Uterus (tissue), 4 donors: ENCODE measurements around the gene GMNC. TPM values are rescaled to one million over a fixed set of nuclear protein-coding genes. Genes with fewer than 3 reads are reported as not detected.

Experiments used
- DNase-seq, 2 donors: peaks; one replicate each; pipeline ENCODE4 v3.0.0-alpha.2; 2019 to 2020
- H3K27ac ChIP-seq, 2 donors: fragments of 200-600 bp; sonication (generic); 1 replicate in 1 of 2; 2 replicates in 1 of 2; pipeline ENCODE4 v1.5.1; 2016 to 2018
- H3K27me3 ChIP-seq, 2 donors: fragments of 200-600 bp; sonication (generic); one replicate each; pipeline ENCODE4 v1.5.1; 2018 to 2019; ENCODE audit warnings: control low read depth in 1 of 2
- H3K36me3 ChIP-seq, 2 donors: fragments of 200-600 bp; sonication (generic); one replicate each; pipeline ENCODE4 v1.5.1; 2019; ENCODE audit warnings: control low read depth in 1 of 2
- H3K4me1 ChIP-seq, 2 donors: fragments of 200-600 bp; sonication (generic); one replicate each; pipeline ENCODE4 v1.5.1; 2018 to 2019; ENCODE audit warnings: control low read depth in 1 of 2
- H3K4me3 ChIP-seq, 2 donors: fragments of 200-600 bp; sonication (generic); 1 replicate in 1 of 2; 2 replicates in 1 of 2; pipeline ENCODE4 v1.5.1; 2018 to 2019; ENCODE audit warnings: mild to moderate bottlenecking in 1 of 2
- H3K9me3 ChIP-seq, 2 donors: fragments of 200-600 bp; sonication (generic); one replicate each; pipeline ENCODE4 v1.5.1; 2019; ENCODE audit warnings: control low read depth in 1 of 2
- CTCF ChIP-seq, 4 experiments: fragments of 200-600 bp in 2 of 4; fragments of 450-650 bp in 2 of 4; sonication (generic) in 2 of 4; IDR thresholded peaks; one replicate each; pipeline ENCODE4 v1.5.1; 2016 to 2019; ENCODE audit warnings: antibody characterized with exemption in 4 of 4, mild to moderate bottlenecking in 2 of 4, moderate library complexity in 1 of 4
- POLR2A ChIP-seq, 2 donors: fragments of 450-650 bp; IDR thresholded peaks; one replicate each; pipeline ENCODE4 v1.6.1; 2016; ENCODE audit warnings: antibody characterized with exemption in 2 of 2, mild to moderate bottlenecking in 1 of 2, moderate library complexity in 1 of 2
- intact Hi-C: fragments of 100-400 bp; cut with DNase I; formaldehyde crosslinking; loops from one replicate; pipeline ENCODE4 v1.15.1; 2023; ENCODE audit warnings: low total_unique reads
- total RNA-seq, 4 donors: library from RNA; depleted of rRNA in 3 of 4; stranded (reverse); fragments of >200 nt in 3 of 4; gene quantifications; one replicate each; pipeline versions ENCODE4 v1.1.0 to v1.2.4, GENCODE V29; 2014 to 2023
- donor health status: DM: yes; HTN: yes; CAD: no.

GMNC gene
- total RNA-seq, 4 donors from 2014 or later: 0.64 to 2.6 (median 0.88) TPM; not detected in 1

- no peak for TF ChIP-seq CTCF (IDR thresholded peaks at IDR 0.05)
- TF ChIP-seq POLR2A (IDR thresholded peaks at IDR 0.05): no peak
- H3K9me3 ChIP-seq: no peaks in the 10 kb centered on the region
- no peaks in the 10 kb centered on the region for H3K4me1 ChIP-seq
- no peak overlapping the region for H3K4me3 ChIP-seq
- H3K27me3 ChIP-seq: no peaks in the 10 kb centered on the region
- peak overlapping the region in 1 of 2 donors; percentile 20 for H3K27ac ChIP-seq
- DNase-seq: no peak
- intact Hi-C loops: no loop called here
- H3K36me3 ChIP-seq: no peaks in the 10 kb centered on the region
Measured at GRCh38 chr3:190860521-190860920, 2.0 kb downstream of the GMNC start.

GRCh38 chr3:190855151-190855550 lies 7.3 kb downstream of the GMNC start:
- Histone ChIP-seq H3K4me1 (no peaks in the 10 kb centered on the region), H3K27ac (no peak overlapping the region), H3K4me3 (no peak overlapping the region), H3K27me3 (no peaks in the 10 kb centered on the region), H3K9me3 (no peaks in the 10 kb centered on the region), H3K36me3 (no peaks in the 10 kb centered on the region)
- no peak for TF ChIP-seq POLR2A (IDR thresholded peaks at IDR 0.05)
- intact Hi-C loops: no loop called here
- no peak for DNase-seq

GRCh38 chr3:190854062-190854461 lies 8.4 kb downstream of the GMNC start:
- TF ChIP-seq CTCF (IDR thresholded peaks at IDR 0.05) (no peak), POLR2A (IDR thresholded peaks at IDR 0.05) (no peak)
- DNase-seq: no peak
- H3K27me3 ChIP-seq: no peaks in the 10 kb centered on the region
- no peak overlapping the region for H3K27ac ChIP-seq
- no peak overlapping the region for H3K4me3 ChIP-seq
- intact Hi-C loops: no loop called here
- no peaks in the 10 kb centered on the region for H3K9me3 ChIP-seq
- no peaks in the 10 kb centered on the region for H3K4me1 ChIP-seq
- no peaks in the 10 kb centered on the region for H3K36me3 ChIP-seq

GRCh38 chr3:190853464-190853863 lies 9.0 kb downstream of the GMNC start:
- no peak for TF ChIP-seq POLR2A (IDR thresholded peaks at IDR 0.05)
- TF ChIP-seq CTCF (IDR thresholded peaks at IDR 0.05): no peak

GRCh38 chr3:190849607-190850006 lies 12.9 kb downstream of the GMNC start:
- no peak for DNase-seq
- H3K4me1 ChIP-seq: no peaks in the 10 kb centered on the region
- no peaks in the 10 kb centered on the region for H3K9me3 ChIP-seq
- peaks cover 0 to 5% of the 10 kb centered on the region in 2 donors for H3K27me3 ChIP-seq
- no peak overlapping the region for H3K4me3 ChIP-seq
- TF ChIP-seq CTCF (IDR thresholded peaks at IDR 0.05) (no peak), POLR2A (IDR thresholded peaks at IDR 0.05) (no peak)
- intact Hi-C loops: no loop called here
- H3K36me3 ChIP-seq: no peaks in the 10 kb centered on the region
- no peak overlapping the region for H3K27ac ChIP-seq

More at GRCh38 chr3:190853464-190853863, 9.0 kb downstream of the GMNC start:
- Histone ChIP-seq H3K4me1 (no peaks in the 10 kb centered on the region), H3K4me3 (no peak overlapping the region), H3K27ac (no peak overlapping the region), H3K27me3 (no peaks in the 10 kb centered on the region), H3K36me3 (no peaks in the 10 kb centered on the region), H3K9me3 (no peaks in the 10 kb centered on the region)
- no peak for DNase-seq
- intact Hi-C loops: no loop called here

- TF ChIP-seq CTCF (IDR thresholded peaks at IDR 0.05) (no peak), POLR2A (IDR thresholded peaks at IDR 0.05) (no peak)
- Histone ChIP-seq H3K4me3 (no peak overlapping the region), H3K27ac (no peak overlapping the region), H3K36me3 (no peaks in the 10 kb centered on the region), H3K9me3 (no peaks in the 10 kb centered on the region), H3K27me3 (peaks cover 0 to 11% of the 10 kb centered on the region in 2 donors), H3K4me1 (no peaks in the 10 kb centered on the region)
- DNase-seq: no peak
- intact Hi-C loops: no loop called here
Measured at GRCh38 chr3:190848870-190849269, 13.6 kb downstream of the GMNC start.
